ENCODE measurements around the gene HDAC10. TPM values are rescaled to one million over a fixed set of nuclear protein-coding genes. Genes with fewer than 3 reads are reported as not detected.

HDAC10 gene
- total RNA-seq, 1 donor from 2014 or later = 47.9 TPM

DNA sequence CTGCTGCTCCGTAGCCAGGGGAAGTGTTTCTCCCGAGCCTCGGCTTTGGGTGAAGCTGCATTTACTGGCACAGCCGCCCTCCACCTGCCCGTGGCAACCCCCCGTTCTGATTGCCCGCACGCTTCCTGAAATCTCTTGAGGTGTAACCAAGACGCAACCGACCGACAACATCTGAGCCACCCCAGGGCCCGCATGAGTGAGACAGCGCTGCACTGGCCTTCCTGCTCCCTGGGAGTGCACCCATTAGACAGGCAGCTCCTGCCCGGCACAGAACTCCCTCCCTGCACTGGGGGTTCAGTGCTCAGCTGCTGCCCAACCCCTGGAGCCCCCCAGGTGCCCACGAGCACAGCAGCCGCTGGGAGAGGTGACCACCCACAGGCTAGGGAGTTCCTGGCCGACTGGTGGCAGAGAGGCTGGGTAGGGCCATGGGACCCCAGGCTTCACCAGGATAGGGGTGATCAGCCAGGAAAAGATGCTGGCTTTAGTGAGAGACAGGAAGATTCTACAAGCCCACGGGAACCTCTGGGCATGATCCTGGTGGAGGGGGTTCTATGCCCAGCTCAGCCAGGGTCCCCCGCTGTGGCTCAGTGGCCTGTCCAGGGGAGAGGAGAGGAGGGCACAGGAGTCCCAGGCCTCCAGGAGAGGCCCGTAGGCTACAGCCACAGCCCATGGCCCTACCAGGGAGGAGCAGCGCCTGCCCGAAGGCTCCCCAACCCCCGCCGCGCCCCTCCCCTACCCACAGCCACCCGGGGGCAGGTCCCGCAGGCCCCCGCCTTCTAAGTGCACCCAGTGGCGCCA lies 41.8 kb upstream of the HDAC10 start:
- peaks cover 38% of the 10 kb centered on the region for H3K36me3 ChIP-seq
- no peaks in the 10 kb centered on the region for H3K27me3 ChIP-seq (ENCODE audit: low read depth)
- intact Hi-C loops (cut with DNase I) = no loop called here
- peak overlapping the region; percentile 46 for H3K4me3 ChIP-seq
- no peaks in the 10 kb centered on the region for H3K9me3 ChIP-seq
- peaks cover 70% of the 10 kb centered on the region for H3K4me1 ChIP-seq
- H3K27ac ChIP-seq = peak overlapping the region; percentile 92
- ATAC-seq (peak in 1 of 2 donors; percentile 22), DNase-seq (no peak)
- TF ChIP-seq, protein P1, sequence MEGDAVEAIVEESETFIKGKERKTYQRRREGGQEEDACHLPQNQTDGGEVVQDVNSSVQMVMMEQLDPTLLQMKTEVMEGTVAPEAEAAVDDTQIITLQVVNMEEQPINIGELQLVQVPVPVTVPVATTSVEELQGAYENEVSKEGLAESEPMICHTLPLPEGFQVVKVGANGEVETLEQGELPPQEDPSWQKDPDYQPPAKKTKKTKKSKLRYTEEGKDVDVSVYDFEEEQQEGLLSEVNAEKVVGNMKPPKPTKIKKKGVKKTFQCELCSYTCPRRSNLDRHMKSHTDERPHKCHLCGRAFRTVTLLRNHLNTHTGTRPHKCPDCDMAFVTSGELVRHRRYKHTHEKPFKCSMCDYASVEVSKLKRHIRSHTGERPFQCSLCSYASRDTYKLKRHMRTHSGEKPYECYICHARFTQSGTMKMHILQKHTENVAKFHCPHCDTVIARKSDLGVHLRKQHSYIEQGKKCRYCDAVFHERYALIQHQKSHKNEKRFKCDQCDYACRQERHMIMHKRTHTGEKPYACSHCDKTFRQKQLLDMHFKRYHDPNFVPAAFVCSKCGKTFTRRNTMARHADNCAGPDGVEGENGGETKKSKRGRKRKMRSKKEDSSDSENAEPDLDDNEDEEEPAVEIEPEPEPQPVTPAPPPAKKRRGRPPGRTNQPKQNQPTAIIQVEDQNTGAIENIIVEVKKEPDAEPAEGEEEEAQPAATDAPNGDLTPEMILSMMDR (IDR thresholded peaks at IDR 0.05) = no peak

DNA sequence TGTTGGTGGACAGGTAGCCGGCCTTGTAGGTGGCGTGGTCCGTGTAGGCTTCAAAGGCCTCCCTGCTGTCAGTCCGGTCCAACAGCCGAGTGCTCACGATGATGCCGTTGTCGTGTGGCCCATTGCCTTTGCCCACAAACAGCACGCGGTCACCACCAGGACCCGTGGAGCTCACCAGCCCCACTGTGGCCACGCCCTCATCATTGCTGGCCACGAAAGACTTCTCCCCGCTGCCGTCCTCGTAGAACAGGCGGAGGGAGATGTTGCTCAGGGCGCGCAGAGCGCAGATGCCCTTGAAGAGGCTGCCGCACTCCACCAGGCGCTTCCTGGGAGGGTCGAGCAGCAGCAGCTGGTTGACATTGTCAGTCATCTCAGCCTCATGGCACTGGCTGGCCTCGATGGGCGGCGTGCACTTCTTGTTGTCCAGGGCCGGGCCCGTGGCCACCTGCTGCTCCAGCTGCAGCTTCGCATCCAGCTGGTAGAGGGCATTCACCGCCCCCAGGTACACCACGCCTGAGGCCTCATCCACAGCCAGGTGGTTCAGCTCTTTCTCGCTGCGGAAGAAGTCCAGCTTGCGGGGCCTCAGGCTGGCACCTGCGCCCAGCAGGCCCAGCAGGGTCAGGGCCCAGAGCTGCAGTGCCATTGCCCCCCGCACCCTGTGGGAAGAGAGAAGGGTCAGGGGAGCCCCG lies 39.0 kb upstream of the HDAC10 start:
- ATAC-seq (no peak), DNase-seq (no peak)
- Histone ChIP-seq H3K27me3 (ENCODE audit: low read depth) (no peaks in the 10 kb centered on the region), H3K4me1 (peaks cover 45% of the 10 kb centered on the region), H3K36me3 (peaks cover 61% of the 10 kb centered on the region), H3K9me3 (no peaks in the 10 kb centered on the region), H3K27ac (no peak overlapping the region), H3K4me3 (no peak overlapping the region)
- TF ChIP-seq, protein P1 (IDR thresholded peaks at IDR 0.05) = no peak
- intact Hi-C loops (cut with DNase I) = no loop called here

DNA sequence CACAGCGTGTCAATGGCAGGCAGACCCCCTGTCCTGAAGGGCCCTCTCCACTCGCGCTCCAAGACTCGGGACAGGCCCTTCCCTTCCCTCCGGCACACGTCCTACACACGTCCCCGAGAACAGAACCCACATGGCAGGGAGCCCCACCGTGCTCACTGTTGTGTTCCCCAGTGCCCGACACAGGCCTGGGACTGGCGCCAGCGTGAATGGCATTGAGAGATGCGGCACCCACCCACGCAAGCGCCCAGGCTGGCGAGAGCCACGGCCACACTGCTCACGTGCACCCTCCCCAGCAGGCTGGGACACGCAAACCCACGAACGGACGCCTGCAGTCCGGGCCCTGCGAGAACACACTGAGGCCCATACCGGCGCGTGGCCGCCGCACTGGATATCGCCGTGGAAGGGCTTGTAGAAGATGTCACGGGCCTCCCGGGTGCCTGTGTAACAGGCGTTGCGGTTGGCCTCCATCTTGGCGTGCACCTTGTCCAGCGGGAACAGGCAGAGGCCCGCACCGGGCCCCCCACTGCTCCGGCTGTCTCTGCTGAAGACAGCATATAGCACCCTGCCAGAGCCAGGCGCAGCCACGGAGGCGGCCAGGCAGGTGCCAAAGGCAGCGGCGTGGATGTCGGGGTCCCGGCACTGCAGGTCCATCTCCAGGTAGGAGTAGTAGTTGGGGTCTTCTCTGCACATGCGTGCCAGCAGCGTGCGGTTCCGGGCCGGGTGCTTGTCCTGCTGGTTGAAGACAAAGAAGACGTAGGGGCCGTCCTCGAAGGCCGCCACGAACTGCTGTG lies 38.3 kb upstream of the HDAC10 start:
- Histone ChIP-seq H3K9me3 (no peaks in the 10 kb centered on the region), H3K27ac (no peak overlapping the region), H3K36me3 (peaks cover 67% of the 10 kb centered on the region), H3K27me3 (ENCODE audit: low read depth) (no peaks in the 10 kb centered on the region), H3K4me1 (peaks cover 37% of the 10 kb centered on the region), H3K4me3 (no peak overlapping the region)
- intact Hi-C loops (cut with DNase I) = no loop called here
- TF ChIP-seq, protein P1 (IDR thresholded peaks at IDR 0.05) = no peak
- DNase-seq (no peak), ATAC-seq (no peak)

DNA sequence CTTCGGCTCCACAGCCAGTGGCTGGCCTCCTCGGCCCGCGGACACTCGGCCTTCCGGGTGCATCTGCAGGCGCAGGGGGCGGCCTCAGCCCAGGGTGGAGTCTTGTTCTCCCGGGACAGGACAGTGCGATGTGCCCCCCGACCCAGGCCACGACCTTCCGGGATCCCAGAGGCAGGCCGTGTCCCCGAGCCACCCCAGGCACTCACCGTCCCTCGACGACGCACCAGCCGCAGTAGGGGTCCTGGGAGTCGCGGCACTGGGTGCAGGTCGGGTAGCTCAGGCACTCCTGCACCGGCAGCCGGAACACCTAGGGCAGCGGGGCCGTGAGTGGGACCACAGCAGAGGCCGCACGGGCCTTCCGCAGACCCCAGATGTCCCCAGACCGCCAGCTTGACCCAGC lies 36.7 kb upstream of the HDAC10 start:
- intact Hi-C loops (cut with DNase I) = no loop called here
- Histone ChIP-seq H3K27me3 (ENCODE audit: low read depth) (no peaks in the 10 kb centered on the region), H3K36me3 (peaks cover 83% of the 10 kb centered on the region), H3K4me3 (no peak overlapping the region), H3K9me3 (no peaks in the 10 kb centered on the region), H3K27ac (no peak overlapping the region), H3K4me1 (peaks cover 25% of the 10 kb centered on the region)
- DNase-seq (no peak), ATAC-seq (no peak)
- TF ChIP-seq, protein P1 (IDR thresholded peaks at IDR 0.05) = no peak

DNA sequence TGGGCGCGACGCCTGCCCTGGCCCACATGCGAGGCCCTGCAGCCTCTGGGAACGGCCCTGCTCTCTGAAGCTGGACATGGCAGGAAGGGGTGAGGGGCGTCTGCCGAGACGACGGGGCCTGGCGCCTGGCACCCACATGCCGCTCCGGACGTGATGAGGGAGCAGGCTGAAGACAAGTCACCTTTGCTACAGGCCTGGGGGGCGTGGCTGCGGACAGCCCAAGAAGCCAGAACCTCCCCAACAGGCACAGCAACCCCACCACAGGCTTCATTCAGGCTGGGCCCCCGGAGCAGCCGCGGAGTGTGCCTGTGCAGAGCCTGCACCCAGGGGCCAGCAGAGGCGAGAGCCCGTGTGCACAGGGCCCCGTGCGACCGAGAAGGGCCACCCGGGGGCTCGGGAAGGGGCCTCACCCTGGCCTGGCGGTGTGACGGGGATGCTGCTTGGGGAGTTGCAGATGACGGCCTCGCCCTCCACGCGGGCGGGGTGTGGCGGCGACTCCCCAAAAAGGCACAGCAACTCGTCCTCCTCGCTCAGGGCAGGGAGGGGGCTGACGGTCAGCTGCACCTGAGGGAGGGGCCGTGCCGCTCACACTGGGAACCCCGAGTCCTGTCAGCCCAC lies 35.7 kb upstream of the HDAC10 start:
- Histone ChIP-seq H3K4me1 (peaks cover 21% of the 10 kb centered on the region), H3K9me3 (no peaks in the 10 kb centered on the region), H3K27me3 (ENCODE audit: low read depth) (no peaks in the 10 kb centered on the region), H3K27ac (no peak overlapping the region), H3K36me3 (peaks cover 92% of the 10 kb centered on the region), H3K4me3 (no peak overlapping the region)
- ATAC-seq (no peak), DNase-seq (no peak)
- intact Hi-C loops (cut with DNase I) = no loop called here
- TF ChIP-seq, protein P1 (IDR thresholded peaks at IDR 0.05) = no peak

All from lower lobe of right lung (tissue), 2 donors.